Fibroblast of skin of left quadriceps (primary cell): Measurements from ENCODE around the gene NLRP6.
"Not testable (repeated sequence)": the region's sequence is repeated elsewhere in the genome, so short reads cannot be mapped to it uniquely, and the experiment has no call there.

Experiments
- DNase-seq, 2 experiments: peaks; one replicate each; pipeline ENCODE4 v3.0.0-alpha.2; 2013; ENCODE audit warnings: low read depth in 2 of 2

The NLRP6 gene

GRCh38 chr11:282171-282570 is 4.0 kb downstream of the NLRP6 start:
- no peak for DNase-seq

GRCh38 chr11:282630-283360 is 4.6 kb downstream of the NLRP6 start:
- DNase-seq, result no peak

DNA sequence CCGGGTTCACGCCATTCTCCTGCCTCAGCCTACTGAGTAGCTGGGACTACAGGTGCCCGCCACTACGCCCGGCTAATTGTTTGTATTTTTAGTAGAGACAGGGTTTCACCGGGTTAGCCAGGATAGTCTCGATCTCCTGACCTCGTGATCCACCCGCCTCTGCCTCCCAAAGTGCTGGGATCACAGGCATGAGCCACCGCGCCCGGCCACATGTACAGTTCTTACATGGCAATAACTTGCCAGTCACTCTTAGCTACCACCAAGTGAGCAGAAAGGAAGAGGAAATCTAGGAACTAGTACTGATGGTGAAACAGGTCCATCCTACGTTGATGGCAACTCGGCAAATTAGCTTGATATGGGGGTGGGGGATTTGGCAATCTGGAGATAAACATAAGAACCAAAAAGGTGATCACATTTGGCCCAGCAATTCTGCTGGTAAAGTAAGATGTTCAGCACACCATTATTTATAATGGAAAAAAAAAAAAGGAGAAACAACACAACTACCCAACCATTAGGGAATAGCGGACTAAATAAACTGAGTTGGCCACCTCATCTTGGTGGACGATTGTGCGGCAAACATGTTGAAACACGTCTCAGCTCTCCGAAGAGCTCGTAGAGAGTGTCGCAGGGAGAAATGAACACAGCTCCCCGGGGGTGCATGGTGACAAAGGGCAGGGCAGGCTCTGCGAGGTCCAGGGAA is 5.3 kb downstream of the NLRP6 start:
- DNase-seq, result no peak

GRCh38 chr11:284105-285020 is 6.2 kb downstream of the NLRP6 start:
- DNase-seq, result no peak

- no peak for DNase-seq
Observed at GRCh38 chr11:285021-285893, 7.0 kb downstream of the NLRP6 start.

DNA sequence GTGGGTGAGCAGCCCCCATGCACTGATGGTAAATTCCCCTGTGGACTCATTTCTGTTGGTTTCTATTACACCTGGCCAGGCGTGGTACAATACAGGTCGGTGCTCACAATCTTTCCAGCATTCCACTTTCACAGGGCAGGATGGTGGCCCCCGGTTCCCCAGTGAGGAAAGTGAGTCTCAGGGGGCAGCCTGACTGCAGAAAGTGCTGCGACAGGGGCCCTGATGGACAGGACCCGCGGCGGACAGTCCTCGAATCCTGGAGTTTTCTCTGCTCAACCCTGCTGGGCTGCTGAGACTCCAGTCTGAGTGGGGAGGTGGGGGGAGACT is 7.7 kb downstream of the NLRP6 start:
- DNase-seq, result no peak

- DNase-seq, result not testable (repeated sequence)
Observed at GRCh38 chr11:286977-287820, 9.0 kb downstream of the NLRP6 start.

DNA sequence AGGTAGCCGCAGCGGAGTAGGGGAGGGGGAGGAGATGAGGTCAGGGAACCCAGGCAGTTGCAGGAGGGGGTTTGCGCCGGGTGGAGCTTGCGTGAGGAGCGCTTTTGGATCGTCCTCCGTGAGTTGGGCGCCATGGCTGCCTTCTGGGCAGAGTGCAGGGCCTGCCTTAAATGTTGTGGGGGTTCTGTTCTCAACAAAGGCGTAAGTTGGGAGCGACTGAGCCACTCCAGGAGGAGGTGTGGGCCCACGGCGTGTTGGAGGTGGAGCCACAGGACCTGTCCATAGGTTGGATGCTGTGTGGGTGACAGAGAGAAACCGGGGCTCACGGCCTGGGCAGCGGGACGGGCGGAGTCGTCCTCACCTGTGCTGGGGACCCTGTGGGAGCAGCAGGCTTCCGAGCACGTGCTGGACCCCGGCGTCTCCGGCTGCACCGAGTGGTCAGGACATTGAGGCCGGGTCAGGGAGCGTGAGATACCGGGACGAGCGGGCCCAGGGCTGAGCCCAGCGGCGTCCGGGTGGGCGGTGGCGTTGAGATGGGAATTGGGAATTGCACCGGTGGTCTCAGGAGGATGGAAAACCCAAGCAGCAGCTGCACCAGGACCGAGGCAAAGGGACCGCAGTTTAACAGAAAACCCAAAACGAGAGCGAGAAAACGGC is 9.7 kb downstream of the NLRP6 start:
- no peak for DNase-seq

DNA sequence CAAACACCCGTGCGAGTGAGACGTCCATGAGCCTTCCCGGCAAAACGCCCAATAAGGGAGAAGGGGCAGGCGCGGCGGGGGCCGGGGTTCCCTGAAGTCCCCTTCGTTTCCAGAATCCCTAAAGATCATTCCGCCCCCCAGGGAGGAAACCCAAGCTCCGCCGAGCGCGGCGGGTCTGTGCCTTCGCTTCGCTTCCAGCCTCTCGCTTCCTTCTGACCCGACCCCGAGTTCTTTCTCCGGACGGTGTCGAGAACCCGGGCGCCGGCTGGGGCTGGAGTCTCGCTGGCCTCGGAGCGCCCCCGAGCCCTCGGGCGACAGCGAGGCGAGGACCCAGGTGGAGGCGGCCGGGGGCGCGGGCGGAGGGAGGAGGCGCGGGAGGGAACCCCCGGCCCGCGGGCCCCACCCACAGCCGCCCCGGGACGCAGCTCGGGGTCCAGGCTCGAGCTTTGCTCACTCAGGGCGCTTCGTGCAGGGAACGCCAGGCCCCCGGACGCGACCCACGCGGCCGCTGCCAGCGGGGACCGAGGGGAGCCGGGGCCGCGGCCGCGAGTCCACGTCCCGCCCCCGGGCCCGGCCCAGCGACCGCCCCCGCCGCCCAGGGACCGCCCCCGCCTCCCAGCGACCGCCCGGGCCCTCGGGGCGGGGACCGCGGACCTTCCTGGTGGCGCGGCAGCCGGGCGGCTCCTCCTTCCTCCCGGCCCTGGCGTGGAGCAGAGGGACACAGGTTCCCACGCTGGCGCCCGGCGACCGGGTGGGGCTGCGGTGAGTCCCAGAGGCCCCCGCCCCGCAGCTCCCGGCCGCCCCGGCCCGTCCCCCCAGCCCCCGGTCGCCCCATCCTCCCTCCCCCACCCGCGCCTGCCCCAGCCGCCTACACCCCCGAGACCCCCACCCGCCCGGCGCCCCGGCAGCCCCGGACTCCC is 10.5 kb downstream of the NLRP6 start, which contains the start of gene PGGHG:
Gene PGGHG (plus strand): TSS at position 649 of the 920 bp plus-strand sequence. CDS start 691 bp downstream, outside the sequence.
- DNase-seq, result no peak

DNA sequence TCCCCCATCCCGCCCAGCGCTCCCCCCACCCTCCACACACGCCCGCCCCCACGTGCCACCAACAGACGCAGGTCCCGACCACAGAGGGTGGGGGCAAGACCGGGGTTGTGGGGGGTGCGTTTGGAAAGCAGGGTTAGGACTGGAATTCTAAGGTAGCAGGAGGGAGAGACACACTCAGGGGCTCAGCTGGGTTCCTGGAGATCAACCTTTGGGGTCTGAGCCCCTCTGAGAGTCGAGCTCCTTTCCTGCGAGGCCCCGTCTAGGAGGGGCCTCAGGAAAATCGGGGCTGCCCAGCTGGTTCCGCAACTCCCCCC is 11.1 kb downstream of the NLRP6 start:
- no peak for DNase-seq

GRCh38 chr11:289712-290620 is 11.8 kb downstream of the NLRP6 start:
- DNase-seq, result no peak

GRCh38 chr11:290621-291231 is 12.5 kb downstream of the NLRP6 start:
- DNase-seq, result no peak

- no peak for DNase-seq
Observed at GRCh38 chr11:291281-292210, 13.3 kb downstream of the NLRP6 start.

- no peak for DNase-seq
Observed at GRCh38 chr11:292211-293121, 14.3 kb downstream of the NLRP6 start.

- DNase-seq, result no peak
Observed at GRCh38 chr11:293271-293851, 15.2 kb downstream of the NLRP6 start.
